GM10847 (cell line): ENCODE results near the gene KRT36.

ENCODE experiments used
- POLR2A ChIP-seq: IDR thresholded peaks from 2 replicates; pipeline ENCODE4 v1.6.1; 2011; ENCODE audit not compliant: insufficient read length; ENCODE audit errors: extremely low read depth

The KRT36 gene

DNA sequence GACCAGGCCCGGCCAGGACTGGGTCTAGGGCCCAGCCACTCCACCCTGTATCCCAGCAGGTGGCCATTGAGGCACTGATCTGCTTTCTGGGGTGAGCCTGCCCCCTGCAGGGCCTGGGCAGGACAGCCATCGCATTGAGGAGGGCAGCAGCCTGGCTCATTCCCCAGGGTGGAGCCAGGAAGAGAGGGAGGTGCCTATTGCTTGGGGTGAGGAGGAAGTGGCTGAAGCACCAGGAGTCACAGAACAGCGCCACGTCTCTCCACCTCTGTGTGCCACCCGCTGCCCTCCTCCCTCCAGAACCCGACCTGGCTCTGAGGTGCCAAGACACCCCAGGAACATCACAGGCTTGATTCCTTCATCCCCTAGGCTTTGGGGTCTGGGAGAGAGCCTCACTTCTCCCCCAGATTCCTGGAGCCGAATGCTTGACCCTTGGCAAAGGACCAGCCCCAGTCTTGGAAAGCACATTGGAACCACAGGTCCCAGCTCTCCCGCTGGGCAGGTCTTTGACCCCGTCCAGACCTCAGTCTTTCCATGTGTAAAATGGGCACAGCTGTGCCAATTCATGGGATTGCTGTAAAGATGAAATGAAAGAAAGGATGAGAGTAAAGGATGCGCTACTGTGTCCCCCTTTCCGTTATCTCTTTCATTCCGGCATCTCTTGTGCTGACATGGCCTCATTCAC is 7.2 kb upstream of the KRT36 start:
- TF ChIP-seq POLR2A: no peak

DNA sequence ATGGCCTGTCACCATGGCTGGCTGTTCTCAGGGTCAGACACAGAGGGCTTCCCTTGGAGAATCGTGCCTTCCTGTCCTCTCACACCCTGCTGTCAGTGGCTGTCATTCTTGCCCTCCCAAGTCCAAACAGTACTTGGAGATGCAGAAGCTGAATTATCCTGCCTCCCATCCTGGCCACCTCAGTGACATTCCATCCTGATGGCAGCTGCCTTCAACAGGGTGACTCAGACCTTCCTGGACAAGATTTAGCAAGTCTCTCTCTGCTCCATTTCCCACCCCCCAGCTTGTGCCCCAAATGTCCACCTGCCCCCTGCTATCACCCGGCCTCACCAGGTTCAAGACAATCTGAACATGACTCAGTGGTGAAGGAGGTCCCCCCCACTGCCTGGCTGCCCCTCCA is 4.8 kb upstream of the KRT36 start:
- TF ChIP-seq POLR2A: no peak

DNA sequence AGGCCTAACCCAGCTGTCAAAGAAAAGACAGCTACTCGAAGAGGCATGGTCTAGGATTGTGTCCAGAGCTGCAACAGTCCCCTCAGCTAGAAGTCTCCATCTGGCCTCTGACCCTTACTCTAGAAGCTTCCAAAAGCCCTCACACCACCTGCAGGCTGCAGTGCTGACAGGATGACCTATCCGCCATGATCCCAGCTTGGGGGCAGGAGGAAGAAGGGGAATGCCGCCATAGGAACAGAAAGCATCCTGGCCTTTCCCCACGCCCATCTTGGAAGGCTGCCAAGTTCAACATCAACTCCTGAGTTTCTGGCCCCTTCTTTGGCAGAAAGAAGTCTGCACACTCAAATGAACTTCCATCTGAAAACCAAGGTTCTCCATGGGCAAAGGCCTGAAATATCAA is 3.1 kb upstream of the KRT36 start:
- no peak for TF ChIP-seq POLR2A

DNA sequence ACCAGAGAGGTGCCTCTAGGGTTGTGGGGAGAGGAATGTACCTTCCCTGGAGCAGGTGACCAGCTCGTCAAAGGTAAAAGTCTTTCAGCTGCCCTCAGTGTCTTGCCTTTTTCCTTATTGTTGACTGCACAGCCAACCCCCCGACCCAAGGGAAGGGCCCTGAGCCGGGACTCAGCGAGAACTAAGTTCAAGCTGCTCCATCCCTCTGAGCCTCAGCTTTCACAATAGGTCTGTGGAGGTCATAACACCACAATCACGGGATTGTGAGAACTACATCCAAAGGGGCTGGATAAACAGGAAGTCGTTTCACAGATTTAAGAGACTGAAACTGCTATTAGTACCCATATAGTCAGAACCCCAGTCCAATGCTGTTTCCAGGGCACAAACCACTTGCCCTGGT is 2.6 kb upstream of the KRT36 start:
- no peak for TF ChIP-seq POLR2A

- TF ChIP-seq POLR2A: no peak
Measured at GRCh38 chr17:41491476-41491875, 1.8 kb upstream of the KRT36 start.

DNA sequence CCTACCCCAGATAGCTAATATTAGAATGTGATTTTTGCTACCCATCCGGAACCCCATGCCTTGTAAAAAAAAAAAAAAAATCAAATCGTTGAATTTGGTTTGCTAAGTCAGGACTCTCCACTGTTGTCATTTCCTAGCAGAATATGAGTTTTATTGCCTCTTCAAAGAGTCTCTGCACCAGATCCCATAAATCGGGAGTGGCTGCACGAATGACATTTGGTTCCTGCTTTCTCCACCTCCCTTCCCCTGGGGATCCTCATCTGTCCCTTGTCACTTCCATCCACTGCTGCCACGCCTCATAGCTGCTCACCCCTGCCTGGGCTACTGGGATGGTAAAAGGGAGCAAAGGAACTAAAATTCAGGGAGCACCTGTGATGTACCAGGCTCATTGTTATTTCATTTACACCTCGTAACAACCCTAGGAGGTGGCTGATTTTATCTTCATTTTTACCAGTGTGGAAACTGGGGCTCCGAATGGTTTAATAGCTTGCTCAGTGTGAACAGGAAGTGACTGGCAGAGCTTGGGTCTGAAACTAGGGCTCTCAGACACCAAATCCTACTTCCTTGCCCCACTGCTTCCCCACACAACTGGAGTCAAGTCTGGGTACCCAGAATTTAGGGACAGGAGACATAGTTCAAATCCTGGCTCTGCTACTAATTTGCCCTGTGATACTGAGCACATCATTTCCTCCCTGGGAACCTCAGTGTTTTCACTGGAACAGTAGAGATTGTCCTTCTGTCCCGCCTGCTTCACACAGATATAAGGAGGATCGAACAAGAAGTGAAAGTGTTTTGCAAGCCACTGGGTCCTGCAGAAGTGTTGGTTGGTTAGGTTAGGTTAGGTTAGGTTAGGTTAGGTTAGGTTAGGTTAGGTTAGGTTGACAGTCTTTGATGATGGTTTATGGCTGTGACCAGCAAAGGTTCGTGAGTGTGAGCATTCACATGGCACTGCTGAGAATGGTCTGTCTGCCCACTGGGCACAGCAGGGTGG is 585 bp upstream of the KRT36 start:
- no peak for TF ChIP-seq POLR2A

GRCh38 chr17:41486809-41487530 is 2.7 kb downstream of the KRT36 start:
- TF ChIP-seq POLR2A: no peak

GRCh38 chr17:41486316-41486715 is 3.4 kb downstream of the KRT36 start:
- no peak for TF ChIP-seq POLR2A

GRCh38 chr17:41484920-41485904 is 4.5 kb downstream of the KRT36 start:
- no peak for TF ChIP-seq POLR2A

GRCh38 chr17:41483991-41484826 is 5.5 kb downstream of the KRT36 start:
- no peak for TF ChIP-seq POLR2A

GRCh38 chr17:41483531-41483930 is 6.2 kb downstream of the KRT36 start:
- no peak for TF ChIP-seq POLR2A

DNA sequence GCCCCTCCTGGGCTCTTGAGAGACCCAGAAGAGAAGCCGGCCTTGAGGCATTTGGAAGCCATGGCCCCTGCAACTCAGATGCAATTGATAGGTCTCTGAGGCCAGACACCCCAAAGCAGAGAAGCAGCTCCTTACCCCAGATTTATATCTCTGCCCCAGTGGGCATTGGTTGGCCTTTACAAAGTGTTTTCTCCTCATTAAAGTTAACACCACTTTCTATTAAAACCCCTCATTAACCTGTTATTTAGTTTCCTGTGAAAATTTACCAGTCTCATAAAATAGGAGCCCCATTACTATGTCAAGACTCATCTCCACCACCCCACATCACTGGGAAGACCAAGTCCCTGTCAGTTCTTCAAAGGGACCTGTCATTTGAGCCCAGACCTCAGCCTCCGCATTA is 8.7 kb downstream of the KRT36 start, which contains the start of gene KRT35:
Gene KRT35, minus strand, starts transcription at position 116 of the 400 bp plus-strand sequence. Its CDS starts 54 bp downstream, at position 62.
- no peak for TF ChIP-seq POLR2A

GRCh38 chr17:41480581-41480980 is 9.1 kb downstream of the KRT36 start:
- no peak for TF ChIP-seq POLR2A
